GM21786 (cell line): ENCODE results near the gene CREBBP.

ENCODE experiments used
- ATAC-seq: cut with Tn5 transposase; IDR thresholded peaks from one replicate; pipeline ENCODE4 v1.9.1; 2021; ENCODE audit not compliant: unreplicated experiment

CREBBP gene

DNA sequence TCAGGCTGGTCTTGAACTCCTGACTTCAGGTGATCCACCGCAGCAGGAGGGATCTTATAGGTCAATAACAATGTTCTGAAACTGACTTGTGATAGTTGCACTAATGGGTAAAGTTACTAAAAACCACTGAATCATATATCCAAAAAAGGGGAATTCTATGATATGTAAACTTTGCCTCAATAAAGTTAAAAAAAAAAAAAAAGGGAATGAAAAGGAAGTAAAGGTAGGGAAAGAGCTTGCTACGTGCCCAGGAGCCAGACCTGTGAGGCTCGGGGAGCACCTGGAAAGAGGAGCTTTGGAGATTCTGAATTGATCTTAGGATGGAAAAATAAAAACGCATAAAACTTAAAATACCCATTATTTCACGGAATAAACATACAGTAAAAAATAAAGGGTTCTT, 142.4 kb downstream of the CREBBP start:
- no peak for ATAC-seq

DNA sequence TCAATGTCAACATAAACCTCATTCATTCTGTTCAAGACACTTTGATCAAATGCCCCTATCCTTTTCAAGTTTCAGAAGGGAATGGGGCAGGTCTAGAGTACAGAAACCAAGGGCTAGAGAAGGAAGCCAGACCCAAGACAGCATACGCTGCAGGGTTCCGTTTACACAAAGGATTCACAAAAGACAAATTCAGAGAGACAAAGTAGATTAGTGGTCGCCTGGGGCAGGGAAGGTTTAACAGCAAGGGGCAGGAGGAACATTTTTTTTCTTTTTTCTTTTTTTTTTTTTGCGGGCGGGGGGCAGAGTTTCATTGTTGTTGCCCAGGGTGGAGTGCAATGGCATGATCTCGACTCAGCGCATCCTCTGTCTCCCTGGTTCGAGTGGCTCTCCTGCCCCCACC, 143.3 kb downstream of the CREBBP start:
- no peak for ATAC-seq

DNA sequence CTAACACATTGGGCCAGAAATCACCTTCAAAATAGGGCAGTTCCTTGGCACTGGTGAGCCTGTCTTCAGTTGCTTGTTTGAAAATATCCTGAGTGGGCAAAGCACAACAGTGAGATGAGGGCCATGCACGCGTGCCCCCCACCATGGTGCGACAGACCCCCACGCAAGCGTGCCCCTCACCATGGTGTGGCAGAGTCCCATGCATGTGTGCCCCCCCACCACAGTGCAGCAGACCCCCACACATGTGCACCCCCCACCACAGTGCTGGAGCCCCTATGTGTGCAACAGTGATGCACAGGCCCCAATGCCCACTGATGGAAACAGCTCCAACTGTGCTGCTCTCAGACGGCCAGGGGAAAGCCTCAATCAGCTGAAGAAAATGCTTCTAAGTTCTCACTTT, 144.4 kb downstream of the CREBBP start:
- ATAC-seq, result no peak

DNA sequence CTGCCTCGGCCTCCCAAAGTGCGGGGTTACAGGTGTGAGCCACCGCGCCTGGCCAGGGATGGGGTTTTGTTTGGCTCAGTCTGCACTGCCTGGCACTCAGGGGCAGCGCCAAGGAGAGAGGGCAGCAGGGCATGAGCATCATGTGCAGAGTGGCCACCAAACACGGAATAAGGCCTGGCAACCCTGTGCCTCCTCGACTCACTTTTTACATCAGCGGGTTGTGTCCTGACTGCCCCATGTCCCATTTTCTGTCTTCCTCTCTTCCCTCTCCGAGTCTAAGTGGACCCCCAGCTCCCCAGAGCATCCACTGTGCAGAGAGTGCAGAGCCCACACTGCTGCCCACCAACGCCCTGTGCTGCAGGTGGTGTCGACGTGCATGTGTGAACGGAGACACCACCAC, 145.0 kb downstream of the CREBBP start:
- ATAC-seq, result no peak

DNA sequence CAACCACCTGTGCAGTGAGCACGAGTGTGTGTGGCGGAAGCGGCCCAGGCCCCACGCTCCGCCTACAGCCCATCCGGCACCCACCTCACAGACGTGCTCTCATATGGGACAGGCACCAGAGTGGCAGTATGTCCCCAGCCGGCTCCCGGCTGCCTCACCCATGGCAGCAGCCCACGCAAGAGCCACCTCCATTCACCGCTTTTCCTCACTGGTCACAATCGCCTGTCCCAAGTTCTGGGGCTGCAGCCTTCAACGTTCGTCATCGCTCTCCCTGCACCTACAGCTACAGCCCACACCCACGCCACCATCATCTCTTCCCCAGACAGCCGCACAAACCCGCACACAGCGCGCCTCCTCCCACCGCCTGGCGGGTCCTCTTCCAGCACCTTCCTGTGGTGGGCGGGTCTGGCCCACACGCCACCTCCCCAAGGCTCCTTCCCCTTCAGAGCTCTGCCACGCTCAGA, 145.7 kb downstream of the CREBBP start:
- ATAC-seq, result no peak

DNA sequence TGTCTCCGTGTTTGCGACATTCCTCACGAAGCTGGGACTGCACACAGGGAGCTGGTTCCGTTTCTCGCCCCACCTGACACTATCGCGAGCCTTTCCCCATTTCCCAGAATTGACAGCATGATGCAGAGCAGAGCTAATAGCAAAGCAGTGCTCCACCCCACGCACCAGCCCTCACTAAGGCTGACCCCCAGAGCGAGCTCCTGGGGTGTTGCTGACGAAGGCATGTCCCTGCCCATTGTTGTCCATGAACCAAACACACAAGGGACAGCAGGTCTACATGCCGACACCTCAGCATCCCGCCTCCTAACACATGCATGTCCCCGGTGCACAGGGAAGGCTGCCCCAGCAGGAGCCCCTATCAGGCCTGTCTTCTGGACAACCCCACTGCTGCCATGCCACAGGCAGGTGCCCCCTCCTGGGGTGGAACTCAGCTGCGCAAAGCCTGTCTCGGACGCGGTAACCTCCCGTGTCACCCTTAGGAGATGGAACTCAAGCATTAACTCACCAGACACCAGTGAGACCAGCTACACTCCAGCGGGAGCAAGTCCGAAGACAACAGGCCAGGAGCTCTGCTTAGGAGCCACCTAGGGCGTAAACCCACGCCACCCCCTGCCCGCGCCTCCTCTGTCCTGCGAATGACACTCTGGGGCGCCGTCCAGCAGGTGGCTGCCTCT, 146.3 kb downstream of the CREBBP start:
- no peak for ATAC-seq

DNA sequence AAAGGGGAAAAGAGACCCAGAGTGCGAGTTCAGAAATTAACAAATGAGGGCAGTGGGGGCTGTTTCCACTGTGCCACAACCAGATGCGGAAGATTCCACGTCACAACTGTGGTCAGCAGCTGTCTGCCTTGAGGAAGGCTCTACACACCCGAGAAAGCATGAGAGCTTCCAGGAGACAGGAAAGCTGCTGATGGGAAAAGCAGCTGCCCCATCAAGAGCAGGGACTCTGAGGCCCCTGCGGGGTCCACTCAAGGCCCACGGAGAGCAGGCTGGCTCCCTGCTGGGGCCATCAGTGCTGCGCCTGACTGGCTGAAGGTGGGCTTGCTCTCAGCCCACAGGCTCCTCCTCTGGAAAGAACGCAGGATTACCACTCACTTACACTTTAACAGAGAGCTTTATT, 148.3 kb downstream of the CREBBP start:
- ATAC-seq, result no peak

DNA sequence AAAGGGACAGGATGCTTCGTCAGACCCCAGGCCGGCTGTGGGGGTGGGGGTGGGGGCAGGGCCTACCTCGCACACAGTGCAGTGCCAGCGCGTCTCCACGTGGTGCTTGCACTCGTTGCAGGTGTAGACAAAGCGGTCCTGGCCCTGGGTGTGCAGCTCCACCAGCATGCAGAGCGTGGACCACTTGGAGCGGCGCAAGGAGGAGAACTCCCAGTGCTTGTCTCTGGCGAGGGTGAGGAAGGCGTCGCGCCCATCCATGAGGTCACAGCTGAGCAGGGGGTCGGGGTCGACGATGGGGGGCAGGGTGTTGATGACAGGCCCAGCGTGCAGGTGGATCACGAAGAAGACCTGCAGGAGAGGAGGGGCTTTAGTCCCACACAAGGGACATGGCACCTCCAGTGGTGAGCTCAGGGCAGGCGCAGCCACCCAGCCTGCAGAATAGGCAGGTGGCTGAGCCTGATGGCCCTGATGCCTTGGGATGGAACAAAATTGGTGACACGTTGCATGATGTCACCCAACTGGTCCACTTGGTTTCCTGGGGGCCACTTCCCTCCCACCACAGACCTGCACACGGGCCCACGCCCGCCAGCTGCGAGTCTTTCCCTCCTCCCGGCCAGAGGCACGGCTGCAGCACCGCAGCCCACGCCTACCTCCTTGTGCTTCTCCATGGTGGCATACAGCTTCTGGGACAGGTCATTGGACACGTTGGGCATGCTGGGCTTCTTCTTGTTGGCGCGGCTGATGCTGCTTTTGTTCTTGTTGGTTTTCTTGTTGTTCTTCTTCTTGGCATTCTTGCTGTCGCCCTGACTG, 149.2 kb downstream of the CREBBP start:
- no peak for ATAC-seq

DNA sequence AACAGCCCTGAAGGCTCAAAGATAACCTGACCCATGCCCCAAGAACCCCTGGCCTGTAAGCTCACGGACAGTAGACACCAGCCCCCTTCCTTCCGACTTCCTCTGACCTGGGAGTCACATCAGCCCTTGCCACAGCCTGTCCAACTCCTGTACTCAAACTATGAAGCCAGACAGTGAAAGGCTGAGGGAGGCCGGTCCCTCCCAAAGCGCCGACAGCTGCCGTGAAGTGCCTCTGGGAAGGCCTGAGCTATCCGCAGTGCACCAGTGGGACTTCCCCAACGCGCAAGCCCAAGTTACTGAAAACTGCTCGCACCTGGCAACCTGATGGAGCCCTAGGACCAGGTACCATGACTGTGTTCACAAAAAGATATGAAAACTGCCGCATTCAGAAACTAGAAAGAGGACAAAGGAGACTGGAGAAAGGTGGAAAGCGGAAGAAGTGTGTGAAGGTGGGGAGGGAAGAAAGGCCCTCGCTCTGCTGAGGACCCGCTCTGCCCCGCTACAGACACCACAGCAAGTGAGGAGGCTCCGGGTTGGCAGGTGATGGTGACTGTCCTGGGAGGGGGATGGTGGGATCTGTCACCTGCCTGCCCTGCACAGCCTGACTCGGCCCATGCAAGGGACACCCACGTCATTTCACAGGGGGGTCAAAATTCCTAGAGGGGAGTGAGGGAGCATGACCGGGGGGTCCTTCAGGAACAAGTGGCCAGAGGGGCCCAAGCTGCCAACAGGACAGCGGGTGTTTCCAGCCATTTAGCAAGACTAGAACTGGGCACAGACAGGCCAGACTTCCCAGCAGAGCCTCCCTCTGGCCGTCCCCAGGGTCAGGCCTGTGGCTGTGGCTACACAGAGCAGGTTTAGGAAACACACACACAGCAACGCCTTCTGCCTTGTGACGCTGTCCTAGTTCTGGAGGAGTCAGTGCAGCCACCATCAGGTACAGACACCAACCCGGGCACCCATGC, 150.1 kb downstream of the CREBBP start:
- ATAC-seq, result no peak

DNA sequence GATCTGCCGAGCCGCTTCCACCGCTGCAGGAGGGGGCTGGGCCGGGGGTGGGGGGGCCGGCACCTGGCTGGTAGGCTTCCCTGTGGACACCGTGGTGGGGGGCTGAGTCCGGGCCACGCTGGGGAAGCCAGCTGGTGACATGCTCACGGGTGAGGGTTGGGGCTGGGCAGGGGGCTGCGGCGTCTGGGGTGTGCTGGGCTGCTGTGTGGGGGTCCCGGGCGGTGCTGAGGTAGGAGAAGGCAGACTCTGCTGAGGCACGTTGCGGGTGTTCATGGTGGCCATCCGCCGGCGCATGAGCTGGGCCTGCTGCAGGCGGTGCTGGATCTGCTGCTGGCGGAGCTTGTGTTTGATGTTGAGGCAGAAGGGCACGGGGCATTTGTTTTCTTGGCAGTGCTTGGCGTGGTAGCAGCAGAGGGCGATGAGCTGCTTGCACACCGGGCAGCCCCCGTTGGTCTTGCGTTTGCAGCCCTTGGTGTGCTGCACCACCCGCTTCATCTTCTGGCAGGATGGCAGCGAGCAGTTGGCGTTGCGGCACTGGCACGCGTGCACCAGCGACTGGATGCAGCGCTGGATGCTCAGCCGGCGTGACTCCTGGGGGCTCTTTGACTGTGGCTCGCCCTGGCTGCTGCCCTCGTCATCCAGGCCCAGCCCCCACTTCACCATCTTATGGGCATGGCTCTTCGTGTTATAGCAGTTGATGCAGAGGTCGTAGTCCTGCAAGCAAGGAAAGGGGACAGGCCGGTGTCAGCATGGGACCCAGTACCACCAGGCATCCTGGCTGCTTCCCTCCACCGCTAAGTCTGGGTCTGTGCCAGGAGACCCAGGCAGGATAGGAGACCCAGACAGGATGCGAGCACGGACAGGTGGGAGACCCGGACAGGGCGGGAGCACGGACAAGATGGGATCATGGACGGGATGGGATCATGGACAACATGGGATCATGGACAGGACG, 151.1 kb downstream of the CREBBP start:
- no peak for ATAC-seq

DNA sequence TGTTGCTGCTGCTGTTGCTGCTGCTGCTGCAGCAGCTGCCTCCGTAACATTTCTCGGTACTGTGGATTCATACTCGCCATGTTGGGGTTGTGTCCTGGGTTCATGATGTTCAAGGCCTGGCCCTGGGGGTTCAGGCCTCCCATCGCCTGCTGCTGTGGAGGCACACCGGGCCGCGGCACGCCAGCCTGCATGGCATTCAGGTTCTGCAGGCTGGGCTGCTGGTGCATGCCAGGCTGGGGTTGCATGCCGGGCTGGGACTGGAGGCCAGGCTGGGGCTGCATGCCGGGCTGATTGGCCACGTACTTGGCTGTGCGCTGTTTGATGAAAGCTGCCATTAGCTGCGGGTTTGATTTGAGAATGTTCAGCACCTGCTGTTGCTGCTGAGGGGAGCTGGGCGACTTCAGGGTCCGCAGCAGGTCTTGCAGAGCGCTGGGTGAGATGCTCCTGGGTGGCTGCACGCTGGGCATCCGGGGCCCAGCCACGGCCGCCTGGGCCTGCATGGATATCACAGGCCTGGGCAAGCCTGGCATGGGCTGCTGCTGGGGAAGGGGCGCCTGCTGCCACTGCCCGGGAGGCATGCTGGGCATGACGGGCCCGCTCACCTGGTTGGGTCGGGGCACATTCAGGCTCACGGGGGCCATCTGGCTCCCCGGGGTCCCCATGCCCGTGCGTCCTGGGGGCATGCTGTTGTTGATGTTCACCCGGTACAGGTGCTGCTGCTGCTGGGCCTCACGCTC, 151.9 kb downstream of the CREBBP start:
- ATAC-seq, result no peak

DNA sequence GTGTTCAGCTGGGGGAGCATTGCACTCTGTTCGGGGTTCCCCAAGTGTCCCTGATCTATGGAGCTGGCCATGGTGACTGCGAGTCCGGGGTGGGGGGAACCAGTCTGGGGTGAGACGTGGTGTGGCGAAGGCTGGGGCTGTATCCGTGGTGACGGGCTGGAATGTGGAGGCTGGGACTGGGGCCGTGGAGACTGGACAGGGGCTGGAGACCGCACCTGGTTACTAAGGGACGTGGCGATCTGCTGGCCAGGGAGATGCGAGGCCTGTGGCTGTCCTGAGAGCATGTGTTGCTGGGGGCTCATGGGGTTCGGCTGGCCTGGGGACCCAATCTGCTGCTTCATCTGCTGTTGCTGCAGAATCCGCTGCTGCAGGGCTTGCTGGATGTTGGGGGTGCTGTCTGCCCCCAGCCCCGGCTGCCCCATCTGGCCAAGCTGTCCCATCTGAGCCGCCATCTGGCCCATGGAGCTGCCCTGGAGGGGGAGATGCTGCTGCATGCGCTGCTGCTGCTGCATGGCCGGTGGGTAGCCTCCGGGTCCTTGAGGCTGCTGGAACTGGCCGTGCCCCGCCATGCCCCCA, 152.6 kb downstream of the CREBBP start:
- no peak for ATAC-seq

DNA sequence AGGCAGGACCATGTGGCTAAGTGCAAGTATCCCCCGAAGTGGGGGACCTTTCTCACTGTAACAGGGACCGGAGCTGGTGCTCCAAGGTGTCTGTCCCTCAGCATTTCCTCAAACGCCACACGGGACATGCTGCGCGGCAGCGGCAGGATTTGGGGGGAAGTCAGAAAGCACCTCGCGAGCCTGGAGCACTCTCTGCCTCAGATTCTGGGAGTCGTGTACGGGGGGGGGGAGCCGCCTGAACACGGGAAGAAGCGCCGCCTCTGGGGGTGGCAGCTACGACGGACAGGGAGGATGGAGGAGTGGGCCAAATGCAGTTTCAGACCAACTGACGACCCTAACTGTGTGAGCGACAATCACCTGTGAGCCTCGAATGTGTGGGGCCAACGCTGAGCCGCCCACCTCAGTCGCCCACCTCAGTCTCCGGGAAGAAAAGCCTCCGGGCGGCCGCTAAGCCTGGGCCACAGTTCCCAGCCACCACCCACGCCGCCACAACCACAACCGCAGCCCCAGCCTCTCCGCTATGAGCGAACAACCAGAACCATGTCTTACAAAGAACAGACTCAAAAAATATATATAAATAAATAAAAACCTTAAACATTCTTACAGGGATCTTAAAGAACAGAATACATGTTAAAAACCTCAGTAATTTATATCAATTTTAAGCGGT, 154.4 kb downstream of the CREBBP start:
- ATAC-seq, result no peak

DNA sequence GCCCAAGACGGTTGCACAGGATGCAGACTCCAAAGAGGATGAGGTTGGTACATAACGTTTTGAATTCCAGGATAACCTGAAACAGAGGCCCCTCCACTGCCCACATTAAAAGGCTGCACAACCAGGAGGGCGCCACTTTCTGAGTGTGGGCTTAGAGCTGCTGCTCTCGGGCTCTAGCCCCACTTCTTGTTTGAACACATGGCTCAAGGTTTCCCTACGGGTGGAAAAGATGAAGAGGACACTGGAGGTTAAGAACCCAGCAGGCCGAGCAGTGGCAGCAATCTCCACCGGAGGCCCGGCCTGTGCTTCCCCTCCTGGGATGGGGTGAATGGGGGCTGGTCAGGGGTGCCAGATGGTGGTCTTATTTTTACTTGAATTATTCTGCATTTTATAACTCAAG, 155.2 kb downstream of the CREBBP start:
- ATAC-seq, result no peak

DNA sequence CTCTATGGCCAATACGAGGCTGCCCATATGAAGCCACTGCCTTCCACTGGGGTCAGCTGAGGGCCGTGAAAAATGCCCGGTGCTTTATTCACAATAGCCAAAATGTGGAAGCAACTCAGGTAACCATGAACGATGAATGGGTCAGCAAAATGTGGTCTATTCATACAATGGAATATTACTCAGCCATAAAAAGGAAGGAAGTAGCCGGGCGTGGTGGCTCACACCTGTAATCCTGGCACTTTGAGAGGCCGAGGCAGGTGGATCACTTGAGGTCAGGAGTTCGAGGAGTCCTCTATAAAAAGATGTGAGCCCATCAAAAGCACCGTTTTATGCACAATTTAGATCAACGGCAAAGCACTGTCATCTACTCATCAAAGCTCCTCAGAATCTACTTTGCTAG, 158.0 kb downstream of the CREBBP start:
- ATAC-seq, result no peak

DNA sequence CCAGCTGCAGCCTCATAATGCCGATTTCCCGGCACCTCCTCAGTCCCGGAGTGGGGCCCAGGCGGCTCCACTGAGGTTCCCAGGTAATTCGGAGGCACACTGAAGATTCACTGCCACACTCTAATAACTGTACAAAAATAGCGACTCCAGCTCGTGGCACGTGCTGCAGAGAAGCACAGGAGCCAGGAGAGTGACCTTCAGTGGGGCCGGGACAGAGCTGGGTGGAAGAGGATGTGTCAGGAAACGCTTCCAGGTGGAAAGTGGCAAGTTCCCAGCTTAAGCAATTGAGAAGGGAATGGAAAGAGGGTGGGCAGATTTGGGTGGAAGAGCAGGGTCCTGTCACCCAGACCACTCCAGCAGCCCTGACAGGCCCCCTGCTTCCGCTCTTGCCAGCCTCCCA, 160.1 kb downstream of the CREBBP start:
- ATAC-seq, result no peak

DNA sequence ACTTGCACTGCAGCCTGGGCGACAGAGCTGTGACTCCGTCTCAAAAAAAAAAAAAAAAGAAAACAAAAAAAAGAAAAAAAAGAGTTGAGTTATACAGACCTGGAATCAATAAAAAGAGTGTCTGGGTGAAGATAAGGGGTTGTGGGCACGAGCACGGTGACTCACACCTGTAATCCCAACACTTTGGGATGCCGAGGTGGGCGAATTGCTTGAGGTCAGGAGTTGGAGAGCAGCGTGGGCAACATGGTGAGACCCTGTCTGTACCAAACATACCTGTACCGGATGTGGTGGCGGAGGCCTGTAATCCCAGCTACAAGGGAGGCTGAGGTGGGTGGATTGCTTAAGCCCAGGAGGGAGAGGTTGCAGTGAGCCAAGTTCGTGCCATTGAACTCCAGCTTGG, 161.9 kb downstream of the CREBBP start:
- no peak for ATAC-seq

DNA sequence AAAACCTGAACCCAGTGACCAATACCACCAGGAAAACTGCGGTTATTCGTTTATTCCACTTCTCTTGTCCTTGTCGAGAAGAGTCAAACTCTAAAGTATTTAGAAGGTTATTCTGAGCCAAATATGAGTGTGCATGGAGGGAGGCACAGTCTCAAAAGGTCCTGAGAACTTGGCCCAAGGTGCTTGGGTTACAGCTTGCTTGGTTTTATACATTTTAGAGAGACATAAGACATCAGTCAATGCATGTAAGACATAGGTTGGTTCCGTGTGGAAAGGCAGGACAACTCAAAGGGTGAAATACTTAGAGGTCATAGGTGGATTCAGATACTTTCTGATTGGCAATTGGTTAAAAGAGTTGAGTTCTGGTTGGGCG, 162.5 kb downstream of the CREBBP start:
- ATAC-seq, result no peak
